GM21825 (cell line): ENCODE data around the gene AP3D1.
"Not testable (repeated sequence)": the region's sequence is repeated elsewhere in the genome, so short reads cannot be mapped to it uniquely, and the experiment has no call there.

Experiments
- ATAC-seq: cut with Tn5 transposase; IDR thresholded peaks from one replicate; pipeline ENCODE4 v1.9.1; 2021; ENCODE audit warnings: mild to moderate bottlenecking, moderate library complexity; ENCODE audit not compliant: unreplicated experiment

The AP3D1 gene

DNA sequence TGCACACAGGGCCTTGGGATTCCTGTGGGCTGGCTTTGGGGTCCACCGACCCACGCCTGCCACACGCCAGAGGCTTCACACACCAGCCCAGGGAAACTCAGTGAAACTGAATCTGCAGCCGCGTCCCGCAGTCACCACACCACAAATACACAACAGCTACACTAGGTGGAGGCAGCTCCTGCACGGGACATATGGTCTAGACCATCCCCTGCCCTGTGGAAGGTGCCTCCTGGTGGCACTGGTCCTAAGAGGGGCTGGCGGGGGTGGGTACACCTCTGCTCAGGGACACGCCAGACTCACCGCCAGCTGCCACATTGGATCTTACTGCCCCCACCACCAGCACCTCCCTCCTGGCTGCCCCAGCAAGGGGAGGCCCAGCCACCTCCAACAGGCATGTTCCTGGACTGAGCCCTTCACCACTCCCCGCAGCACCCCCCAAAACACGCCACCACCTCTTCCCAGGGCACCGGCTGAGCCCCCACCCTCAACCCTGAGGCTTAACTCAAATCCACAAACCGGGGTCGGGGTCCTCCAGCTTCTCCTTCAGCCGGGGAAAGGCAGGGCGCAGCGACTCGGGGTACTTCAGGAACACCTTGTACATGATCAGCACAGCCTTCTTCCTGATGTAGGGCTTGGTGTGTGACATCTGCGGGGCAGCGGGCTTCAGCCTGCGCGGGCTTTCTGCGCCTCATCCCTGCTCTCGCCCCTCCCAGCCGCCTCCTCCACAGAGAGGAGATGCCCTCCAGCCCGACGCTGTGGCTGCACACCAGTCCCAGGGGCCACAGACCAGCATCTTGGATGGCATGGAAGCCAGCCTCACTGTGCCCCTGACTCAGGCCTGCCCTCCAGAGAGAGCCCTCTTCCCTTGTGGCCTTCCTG, 21.2 kb downstream of the AP3D1 start:
- ATAC-seq, result no peak

DNA sequence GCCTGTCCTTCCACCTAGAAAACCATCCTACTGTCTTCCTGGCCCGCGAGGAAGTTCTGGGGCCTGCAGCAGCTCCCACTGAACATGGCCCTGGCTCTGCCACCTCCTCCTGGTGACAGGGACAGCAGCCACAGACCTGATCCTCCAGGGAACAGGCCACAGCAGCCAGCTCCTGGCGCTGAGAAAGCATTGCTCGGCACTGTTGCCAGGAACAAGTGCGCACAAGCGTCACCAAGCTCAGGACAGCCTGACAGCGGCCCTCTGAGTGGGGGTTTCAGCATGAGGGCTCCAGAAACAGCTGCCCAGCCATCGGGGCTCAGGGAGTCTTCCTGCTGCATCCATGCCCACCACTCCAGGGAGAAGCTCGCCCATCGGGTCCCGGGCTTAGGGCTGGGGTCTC, 21.9 kb downstream of the AP3D1 start:
- no peak for ATAC-seq

DNA sequence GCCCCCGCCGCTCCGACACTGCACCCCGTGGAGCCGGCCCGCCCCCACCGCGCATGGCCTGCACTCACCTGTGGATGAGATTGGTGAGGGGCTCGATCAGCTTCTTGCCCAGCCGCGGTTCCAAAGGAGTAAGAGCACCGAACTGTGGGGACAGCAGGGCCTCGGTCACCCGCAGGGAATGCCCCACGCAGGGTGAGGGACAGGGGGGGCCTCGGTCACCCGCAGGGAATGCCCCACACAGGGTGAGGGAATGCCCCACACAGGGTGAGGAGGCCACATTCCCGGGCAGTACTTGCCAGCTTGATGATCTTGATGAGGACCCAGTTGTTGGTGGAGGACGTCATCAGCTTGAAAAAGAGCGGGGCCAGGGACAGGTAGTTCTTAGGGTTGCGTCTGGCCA, 22.3 kb downstream of the AP3D1 start:
- ATAC-seq, result no peak

DNA sequence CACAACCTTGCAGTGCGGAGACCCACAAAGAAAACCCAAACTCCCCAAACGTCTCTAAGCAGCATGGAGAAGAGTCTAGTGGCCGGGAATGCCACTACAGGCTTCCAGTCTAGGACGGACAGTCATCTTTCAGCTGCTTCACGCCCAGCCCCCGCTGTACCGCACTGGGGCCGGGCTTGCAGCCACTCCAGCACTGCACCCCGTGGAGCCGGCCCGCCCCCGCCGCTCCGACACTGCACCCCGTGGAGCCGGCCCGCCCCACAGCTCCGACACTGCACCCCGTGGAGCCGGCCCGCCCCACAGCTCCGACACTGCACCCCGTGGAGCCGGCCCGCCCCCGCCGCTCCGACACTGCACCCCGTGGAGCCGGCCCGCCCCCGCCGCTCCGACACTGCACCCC, 23.1 kb downstream of the AP3D1 start:
- not testable (repeated sequence) for ATAC-seq

DNA sequence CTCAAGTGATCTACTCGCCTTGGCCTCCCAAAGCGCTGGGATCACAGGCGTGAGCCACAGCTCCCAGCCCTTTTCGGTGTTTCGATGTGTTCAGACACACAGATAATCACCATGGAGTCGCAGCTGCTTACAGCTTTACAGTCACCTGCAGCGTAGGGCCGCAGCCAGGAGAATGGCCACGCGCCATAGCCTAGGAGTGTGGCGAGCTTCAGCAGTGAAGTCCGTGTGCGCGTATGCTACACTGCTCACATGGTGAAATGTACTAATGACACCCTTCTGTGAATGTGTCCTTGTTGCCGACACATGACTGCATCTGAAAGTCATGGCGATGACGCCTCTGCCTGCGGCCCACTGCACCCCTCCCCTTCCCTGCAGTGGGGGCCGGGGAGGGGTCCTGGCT, 23.6 kb downstream of the AP3D1 start:
- ATAC-seq, result no peak

DNA sequence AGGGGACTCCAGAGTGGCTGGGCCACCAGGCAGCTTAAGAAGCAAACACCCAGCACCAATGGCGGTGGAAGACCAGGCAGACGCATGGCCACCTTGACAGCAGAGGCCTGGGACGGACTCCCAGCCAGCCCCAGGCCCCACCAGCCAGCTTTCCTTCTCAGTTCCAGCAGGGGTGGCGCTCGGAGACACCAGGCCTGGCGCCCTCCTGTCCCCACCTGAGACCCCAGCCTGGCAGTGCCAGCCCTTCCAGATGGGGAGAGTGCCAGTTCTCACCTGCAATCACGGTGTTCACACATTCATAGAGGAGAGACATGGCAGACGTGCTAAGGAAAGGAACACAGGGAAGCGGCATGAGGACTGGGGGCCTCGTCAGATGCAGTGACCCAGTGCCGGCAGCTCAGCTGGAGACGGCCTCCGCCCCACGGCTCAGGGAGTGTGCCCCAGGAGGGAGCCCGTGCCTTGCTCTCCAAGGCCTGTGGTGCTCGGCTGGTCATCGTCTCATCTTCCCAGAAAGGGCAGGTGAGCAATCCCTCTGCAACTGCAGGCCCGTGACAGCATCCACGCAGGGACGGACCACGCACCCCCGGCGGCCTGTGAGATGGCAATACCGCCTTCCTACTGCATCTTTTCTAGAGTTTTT, 24.4 kb downstream of the AP3D1 start:
- ATAC-seq, result no peak

DNA sequence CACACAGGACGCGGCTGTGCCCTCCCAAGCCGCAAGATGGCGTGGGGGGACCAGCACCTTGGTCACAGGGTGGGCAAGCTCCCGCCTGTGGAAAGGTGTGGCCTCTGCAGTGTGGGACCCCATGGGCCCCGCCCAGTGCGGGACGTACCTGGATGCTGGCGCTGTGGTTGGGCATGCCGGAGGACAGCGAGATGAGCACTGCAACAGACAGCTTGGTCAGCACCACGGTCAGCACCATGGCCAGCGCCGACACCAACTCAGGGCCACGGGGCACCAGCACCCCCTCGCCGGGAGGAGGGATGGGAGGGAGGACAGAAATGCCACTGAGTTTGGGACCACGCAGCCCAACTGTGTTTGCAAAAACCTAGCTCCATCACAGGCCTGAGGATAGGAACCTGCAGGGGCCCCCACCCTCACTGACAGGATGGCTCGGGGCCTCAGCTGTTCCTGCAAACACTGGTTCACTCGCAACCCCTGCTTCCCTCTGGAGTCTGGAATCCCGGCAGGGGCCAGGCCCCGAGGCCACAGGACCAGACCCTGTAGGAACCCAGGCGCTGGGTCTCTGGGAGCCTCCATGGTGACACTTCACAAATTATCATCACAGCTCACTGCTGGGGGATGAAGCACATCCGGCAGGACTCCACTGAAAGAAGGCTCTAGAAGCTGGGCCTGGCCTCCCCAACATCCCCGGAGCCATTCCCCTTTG, 27.5 kb downstream of the AP3D1 start:
- ATAC-seq, result no peak

DNA sequence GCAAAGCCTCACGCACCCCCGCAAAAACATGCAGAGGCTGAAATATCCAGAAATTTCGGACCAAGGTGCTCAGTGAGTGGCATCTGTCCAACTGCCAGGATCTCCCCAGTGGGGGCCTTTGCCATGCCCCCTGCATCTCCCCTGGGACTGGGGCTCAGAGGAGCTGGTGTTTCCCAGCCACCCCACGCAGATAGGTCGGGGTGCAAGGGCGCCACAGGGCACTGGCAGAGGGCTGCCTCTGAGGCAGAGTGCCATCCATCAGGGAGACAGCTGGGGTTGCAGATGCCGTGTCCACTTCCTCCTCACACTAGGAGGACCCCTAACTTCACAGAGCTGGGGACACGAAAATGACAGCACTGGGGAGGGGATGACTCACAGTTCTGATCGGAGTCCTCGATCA, 28.4 kb downstream of the AP3D1 start:
- ATAC-seq, result no peak

DNA sequence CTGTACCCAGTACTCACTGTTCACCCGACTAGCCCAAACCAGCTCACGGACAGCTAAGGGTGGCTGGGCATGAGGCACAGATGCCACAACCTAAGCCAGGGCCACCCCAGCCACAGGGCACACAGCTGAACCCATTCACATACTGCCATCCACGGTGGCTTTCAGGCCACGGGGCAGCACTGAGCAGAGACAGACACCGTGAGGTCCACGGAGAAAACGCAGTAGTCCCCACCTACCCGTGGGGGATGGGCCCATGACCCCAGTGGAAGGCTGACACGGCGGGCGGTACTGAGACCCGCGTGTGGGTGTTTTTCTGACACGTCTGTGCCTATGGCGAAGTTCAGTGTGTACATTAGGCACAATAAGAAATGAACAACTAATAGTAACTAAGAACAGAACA, 29.1 kb downstream of the AP3D1 start:
- no peak for ATAC-seq

DNA sequence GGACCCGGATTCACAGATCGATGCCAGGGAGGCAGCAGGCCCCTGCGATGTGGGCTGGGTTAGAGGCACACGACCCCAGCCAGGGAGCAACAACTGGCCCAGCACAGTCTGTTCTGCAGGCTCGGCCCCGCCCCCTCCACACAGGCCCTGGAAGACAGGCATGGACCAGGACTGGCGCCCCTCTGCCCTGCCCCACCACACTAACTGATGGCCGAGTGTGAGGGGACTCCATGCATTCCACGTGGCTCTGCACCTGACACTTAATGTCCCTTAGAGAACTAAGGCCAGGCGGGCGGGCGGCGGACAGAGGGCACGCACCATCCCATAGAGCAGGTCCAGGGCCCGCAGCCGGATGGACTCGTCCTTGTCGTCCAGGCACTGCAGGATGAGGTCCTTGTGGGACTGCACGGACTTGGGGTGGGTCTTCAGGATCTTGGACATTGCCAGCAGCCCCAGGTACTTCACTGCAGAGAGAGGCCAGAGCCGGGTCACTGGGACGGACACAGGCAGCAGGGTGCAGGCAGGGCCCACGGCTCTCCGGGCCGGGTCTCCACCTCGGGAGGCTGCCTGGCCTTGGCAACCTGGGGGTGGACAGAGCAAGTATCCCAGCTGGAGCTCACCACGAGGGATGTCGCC, 29.8 kb downstream of the AP3D1 start:
- no peak for ATAC-seq

DNA sequence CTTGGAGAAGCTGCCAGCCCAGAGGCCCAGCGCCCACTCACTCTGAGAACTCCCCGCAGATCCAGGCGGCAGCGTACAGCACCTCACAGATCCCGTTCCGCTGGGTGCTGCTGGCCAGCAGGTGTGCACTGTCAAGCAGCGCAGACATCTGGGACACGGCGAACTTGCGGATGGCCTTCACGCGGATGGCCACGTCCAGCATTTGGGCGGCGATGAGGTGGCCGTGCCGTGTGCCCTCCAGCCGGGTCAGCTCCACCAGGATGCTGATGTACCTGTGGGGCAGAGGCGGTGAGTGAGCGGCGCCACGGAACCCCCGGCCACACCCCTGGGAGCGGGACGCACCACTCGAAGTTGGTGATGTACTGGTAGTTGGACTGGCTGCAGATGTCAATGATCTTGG, 30.5 kb downstream of the AP3D1 start:
- ATAC-seq, result no peak

DNA sequence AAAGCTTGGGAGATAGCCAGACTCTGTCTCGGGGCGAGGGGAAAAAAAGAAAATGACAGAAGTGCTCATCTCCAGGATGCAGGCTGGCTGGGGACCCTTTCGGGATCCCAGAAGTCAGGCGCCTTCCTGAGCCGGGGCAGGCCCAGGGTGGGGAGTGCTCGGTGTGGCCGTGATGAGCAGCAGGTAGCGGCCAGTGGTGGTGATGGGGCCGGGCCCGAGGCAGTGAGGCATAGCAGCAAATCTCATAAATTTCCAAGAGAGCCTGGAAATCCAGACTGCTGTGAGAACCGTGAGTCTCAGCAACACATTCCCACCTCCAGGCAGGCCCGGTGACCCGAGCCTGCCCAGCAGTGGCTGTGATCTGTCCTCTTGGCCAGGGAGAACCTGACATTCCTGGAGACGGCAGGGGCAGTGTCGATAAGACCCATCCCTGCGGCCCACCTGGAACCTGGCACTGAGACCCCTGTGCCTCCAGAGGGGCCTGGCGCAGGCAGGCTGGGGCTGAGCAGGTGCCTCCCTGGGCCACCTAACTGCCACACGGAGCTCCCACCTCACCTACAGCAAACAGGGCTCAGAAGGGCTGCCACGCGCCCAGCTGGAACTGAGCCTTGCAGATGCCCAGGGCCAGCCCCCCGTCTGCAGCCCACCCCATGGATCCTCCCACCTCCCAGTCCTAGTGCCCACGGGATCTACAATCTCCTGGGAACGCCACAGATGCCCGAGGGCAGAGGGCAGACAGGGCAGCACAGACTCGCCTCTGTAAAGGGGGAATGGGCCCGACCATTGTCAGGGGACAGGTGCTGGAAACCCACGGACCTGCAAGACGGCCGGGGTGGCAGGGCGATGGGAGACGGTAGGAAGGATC, 31.2 kb downstream of the AP3D1 start:
- ATAC-seq, result no peak

DNA sequence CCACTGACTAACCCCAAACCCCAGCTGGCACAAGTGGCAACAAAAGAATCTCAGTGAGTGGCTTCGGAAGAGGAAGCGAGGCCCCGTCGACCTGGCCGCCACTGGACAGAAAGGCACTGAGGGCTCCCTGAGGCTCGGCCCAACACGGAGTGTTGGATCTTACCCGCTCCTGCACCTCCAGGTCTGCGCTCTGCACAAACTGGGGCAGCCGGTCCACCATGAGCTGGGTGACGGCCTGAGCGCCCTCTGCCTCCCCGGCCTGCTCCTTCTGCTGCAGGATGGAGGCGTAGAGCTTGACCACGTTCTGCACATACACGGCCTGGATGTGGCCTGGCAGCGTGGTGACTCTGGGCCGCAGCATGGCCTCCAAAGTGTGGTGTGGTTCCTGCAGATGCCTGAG, 32.9 kb downstream of the AP3D1 start:
- ATAC-seq, result no peak

DNA sequence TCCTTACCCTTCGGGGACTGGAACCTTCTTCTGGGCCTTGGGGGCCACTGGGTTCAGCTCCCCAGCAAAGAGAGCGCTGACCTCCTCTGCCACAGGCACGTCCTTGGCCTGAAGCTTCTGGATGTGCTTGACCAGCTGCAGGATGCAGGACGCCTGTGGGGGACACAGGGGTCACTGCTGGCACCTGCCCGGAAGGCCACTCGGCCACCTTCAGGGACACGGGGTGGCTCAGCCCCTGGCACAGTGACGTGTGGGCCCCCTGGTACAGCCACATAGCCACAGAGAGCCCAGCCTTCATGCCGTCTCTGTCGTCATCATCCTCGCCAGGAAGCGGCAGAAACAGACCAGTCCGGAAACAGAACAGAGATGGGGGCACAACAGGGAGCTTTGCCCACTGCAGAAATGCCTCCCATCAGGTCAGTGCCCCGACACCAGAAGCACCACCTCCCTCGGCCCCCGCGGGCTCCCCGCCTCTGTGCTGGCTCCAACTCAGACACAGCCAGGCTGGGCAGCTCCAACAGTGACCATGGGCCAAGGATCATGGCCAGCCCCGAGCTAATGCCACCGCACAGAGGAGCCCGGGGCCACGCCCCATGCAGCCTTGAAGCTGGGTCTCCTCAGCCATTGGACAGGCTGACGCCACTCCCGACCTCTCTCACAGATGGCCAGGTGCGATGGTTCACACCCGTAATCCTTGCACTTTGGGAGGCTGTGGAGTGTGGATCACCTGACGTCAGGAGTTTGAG, 34.0 kb downstream of the AP3D1 start:
- ATAC-seq, result no peak

DNA sequence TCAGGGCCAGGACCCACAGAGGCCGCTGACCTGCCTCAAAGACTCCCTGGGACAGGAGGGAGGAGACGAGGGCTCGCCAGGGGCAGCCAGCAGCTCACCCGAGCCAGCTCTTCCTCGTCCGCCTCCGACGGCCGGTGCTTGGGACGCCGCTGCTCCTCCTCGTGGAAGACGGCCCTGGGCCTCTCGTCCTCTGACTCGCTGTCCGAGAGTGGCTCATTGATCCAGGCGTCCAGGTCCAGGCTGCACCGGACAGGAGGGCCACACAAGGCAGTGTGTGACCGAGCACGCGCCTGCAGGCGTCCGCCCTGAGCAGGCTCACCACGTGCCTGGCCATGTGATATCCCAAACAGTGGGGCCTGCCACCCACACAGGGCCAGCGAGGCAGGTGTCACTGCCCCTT, 34.9 kb downstream of the AP3D1 start:
- no peak for ATAC-seq

DNA sequence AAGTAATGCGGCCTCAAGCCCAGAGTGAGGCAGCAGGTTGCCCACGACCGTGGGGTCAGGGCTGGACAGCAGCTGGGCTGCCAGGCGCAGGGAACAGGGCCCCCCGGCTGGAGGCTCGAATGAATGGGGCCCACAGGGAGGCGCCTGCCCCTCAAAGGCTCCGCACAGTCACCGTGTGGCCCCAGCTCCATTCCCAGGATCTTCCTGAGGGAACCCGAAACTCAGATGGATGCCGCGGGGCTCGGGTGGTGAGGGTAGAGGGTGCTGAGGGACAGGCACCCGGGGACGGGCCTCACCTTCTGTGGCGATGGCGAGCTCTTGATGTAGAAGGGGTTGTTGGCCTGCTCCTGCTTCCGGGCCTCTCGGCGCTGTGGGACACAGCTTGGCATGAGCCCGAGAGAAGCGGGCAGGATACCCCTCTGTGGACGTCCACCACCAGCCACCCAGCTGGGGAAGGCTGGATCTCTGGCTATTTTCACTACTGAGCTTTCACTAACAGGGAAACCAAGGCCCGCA, 35.4 kb downstream of the AP3D1 start:
- no peak for ATAC-seq

DNA sequence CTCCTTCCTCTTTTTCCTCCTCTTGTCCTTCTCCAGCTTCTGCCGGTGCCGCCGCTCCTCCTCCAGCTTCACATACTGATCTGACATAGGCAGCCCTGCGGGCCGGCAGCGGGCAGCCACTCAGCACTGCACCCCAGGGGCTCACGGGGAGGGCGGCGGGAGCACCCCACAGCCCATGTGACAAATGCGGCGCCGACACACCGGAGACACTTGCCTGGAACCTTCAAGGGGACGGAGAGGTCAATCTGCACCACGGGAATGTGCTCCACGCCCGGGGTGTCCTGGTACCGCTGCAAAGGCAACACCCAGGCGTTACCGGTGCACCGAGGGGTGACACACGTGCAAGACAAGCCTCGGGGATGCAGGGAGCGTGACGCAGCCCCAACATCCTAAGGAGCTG, 36.0 kb downstream of the AP3D1 start:
- no peak for ATAC-seq

DNA sequence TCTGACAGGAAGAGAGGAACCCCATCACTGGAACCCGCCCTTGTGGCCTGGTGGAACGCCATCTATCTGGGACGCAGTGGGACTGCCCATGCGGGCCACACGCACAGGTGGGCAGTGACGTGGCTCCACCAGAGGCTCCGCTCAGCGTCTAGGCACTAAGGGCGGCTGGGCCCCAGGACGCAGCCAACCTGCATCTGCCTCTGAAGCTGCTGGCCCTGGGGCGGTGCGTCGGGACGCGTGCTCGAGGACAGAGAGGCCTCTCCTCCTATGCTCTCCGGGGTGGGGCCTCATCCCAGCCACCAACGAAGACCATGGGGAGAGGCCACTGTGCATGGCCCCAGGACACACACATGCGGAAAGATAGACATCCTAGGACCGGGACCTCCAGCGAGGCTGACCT, 36.5 kb downstream of the AP3D1 start:
- ATAC-seq, result no peak

DNA sequence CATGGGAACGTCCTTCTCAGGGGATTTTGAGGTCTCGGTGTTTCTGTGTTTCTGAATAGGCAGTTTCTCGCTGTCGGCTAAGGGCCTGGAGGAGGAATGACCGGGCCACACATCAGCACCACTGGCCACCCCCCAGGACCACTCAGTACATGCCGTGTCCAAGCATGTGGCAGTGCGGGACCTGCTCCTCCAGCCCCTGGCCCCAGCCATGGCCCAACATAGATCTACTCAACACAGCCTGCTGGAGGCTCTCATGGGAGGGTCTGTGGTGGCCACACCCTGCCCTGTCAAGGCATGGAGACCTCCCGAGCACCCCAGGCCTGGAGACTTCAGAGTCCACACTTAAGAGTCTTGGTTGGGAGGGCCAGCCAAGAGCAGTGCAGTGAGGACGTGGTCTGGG, 37.1 kb downstream of the AP3D1 start:
- no peak for ATAC-seq
